ENCODE measurements around the gene RBM25. TPM values are rescaled to one million over a fixed set of nuclear protein-coding genes. Genes with fewer than 3 reads are reported as not detected.

The RBM25 gene
- total RNA-seq, 1 experiment from 2014 or later: 59.7 TPM

DNA sequence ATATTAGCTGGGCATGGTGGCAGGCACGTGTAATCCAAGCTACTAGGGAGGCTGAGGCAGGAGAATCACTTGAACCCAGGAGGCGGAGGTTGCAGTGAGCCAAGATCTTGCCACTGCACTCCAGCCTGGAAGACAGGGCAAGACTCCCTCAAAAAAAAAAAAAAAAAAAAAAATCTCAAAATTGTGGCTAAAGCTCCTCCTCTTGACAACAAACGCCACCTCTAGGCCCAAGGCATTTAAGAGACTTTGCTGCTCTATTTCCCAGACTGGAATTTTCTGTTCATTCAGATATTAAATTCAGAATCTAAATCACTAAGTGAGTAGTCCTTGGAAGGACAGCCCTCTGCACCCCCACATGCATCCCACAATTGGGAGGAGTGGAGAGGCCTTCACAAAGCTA, 32.8 kb upstream of the RBM25 start:
- no peak for ATAC-seq
- POLR2A ChIA-PET: no interaction called here
- in situ Hi-C loops (cut with HindIII; ENCODE audit: low pct_unique_long_range_greater_than_20kb, low sequenced_read_pairs): no loop called here
- no peak overlapping the region; the same call in 1 of the 2 replicates for H3K27ac ChIP-seq (ENCODE audit: low read length)
- CTCF ChIA-PET: no interaction called here
- intact Hi-C loops (cut with micrococcal nuclease; ENCODE audit: unreplicated experiment): no loop called here
- TF ChIP-seq TCF7L2 (IDR thresholded peaks at IDR 0.05; ENCODE audit: low read depth, low read length) (no peak), POLR2AphosphoS5 (IDR thresholded peaks at IDR 0.05; ENCODE audit: low read depth, low read length) (no peak), SIN3A (IDR thresholded peaks at IDR 0.05; ENCODE audit: borderline replicate concordance, insufficient read depth, low read depth, low read length) (no peak)
- TF ChIP-seq, protein P1, sequence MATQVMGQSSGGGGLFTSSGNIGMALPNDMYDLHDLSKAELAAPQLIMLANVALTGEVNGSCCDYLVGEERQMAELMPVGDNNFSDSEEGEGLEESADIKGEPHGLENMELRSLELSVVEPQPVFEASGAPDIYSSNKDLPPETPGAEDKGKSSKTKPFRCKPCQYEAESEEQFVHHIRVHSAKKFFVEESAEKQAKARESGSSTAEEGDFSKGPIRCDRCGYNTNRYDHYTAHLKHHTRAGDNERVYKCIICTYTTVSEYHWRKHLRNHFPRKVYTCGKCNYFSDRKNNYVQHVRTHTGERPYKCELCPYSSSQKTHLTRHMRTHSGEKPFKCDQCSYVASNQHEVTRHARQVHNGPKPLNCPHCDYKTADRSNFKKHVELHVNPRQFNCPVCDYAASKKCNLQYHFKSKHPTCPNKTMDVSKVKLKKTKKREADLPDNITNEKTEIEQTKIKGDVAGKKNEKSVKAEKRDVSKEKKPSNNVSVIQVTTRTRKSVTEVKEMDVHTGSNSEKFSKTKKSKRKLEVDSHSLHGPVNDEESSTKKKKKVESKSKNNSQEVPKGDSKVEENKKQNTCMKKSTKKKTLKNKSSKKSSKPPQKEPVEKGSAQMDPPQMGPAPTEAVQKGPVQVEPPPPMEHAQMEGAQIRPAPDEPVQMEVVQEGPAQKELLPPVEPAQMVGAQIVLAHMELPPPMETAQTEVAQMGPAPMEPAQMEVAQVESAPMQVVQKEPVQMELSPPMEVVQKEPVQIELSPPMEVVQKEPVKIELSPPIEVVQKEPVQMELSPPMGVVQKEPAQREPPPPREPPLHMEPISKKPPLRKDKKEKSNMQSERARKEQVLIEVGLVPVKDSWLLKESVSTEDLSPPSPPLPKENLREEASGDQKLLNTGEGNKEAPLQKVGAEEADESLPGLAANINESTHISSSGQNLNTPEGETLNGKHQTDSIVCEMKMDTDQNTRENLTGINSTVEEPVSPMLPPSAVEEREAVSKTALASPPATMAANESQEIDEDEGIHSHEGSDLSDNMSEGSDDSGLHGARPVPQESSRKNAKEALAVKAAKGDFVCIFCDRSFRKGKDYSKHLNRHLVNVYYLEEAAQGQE (IDR thresholded peaks at IDR 0.05; ENCODE audit: insufficient read depth in 1 of 2, low read depth in 2 of 2, low read length in 1 of 2): no peak
- TF ChIP-seq, protein P2, sequence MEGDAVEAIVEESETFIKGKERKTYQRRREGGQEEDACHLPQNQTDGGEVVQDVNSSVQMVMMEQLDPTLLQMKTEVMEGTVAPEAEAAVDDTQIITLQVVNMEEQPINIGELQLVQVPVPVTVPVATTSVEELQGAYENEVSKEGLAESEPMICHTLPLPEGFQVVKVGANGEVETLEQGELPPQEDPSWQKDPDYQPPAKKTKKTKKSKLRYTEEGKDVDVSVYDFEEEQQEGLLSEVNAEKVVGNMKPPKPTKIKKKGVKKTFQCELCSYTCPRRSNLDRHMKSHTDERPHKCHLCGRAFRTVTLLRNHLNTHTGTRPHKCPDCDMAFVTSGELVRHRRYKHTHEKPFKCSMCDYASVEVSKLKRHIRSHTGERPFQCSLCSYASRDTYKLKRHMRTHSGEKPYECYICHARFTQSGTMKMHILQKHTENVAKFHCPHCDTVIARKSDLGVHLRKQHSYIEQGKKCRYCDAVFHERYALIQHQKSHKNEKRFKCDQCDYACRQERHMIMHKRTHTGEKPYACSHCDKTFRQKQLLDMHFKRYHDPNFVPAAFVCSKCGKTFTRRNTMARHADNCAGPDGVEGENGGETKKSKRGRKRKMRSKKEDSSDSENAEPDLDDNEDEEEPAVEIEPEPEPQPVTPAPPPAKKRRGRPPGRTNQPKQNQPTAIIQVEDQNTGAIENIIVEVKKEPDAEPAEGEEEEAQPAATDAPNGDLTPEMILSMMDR (IDR thresholded peaks at IDR 0.05): no peak
- H3K27me3 ChIP-seq (ENCODE audit: control insufficient read depth, insufficient read depth, low read length): no peaks in the 10 kb centered on the region
- peaks cover 3% of the 10 kb centered on the region for H3K36me3 ChIP-seq (ENCODE audit: control insufficient read depth, insufficient read depth, low read length)
- DNase-seq (ENCODE audit: low read depth, low spot score): no peak
- peaks cover 4% of the 10 kb centered on the region for H3K4me1 ChIP-seq (ENCODE audit: control insufficient read depth, insufficient read depth, low read length)
- no peaks in the 10 kb centered on the region for H3K9me3 ChIP-seq (ENCODE audit: control insufficient read depth, insufficient read depth, low read depth, low read length)
- BruUV-seq (replicated peaks): no TSS peak
- H3K4me3 ChIP-seq (ENCODE audit: low read depth in 2 of 2, low read length in 2 of 2): peak overlapping the region; percentile 65 to 71

DNA sequence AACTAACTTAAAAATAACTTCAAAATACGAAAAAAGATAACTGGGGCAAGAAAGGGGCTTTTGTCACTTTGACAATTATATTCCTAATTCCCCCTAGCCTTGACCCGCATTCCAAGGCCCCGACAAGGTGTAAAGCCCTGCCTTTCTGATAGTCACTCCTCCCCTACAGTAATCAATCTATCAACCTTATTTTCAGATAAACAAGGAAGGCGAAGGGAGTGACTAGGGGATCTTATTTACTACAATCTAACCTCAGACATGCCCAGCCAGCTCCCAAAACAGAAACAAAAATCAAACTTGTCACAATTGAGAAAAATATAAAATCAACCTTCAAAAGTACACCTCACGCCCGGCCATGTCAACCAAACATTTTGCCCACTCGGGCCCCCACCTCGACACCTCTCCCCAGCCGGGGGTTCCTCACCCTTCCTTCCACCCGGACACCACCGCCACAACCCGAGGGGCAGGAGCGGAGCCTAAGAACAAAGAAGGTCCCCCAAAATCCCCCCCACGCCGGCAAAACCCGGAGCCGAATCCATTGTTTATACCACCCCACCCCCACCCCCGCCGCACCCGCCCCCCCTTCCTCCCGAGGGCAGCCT, 32.0 kb upstream of the RBM25 start:
- H3K27ac ChIP-seq (ENCODE audit: low read length): peak overlapping the region; percentile 82
- H3K36me3 ChIP-seq (ENCODE audit: control insufficient read depth, insufficient read depth, low read length): peaks cover 3% of the 10 kb centered on the region
- no peak for TF ChIP-seq TCF7L2 (IDR thresholded peaks at IDR 0.05; ENCODE audit: low read depth, low read length)
- no peak for TF ChIP-seq SIN3A (IDR thresholded peaks at IDR 0.05; ENCODE audit: borderline replicate concordance, insufficient read depth, low read depth, low read length)
- no peak for TF ChIP-seq POLR2AphosphoS5 (IDR thresholded peaks at IDR 0.05; ENCODE audit: low read depth, low read length)
- TF ChIP-seq, protein P1 (IDR thresholded peaks at IDR 0.05; ENCODE audit: insufficient read depth in 1 of 2, low read depth in 2 of 2, low read length in 1 of 2): no peak
- TF ChIP-seq, protein P2 (IDR thresholded peaks at IDR 0.05): no peak
- in situ Hi-C loops (cut with HindIII; ENCODE audit: low pct_unique_long_range_greater_than_20kb, low sequenced_read_pairs) (no loop called here), intact Hi-C loops (cut with micrococcal nuclease; ENCODE audit: unreplicated experiment) (no loop called here)
- H3K27me3 ChIP-seq (ENCODE audit: control insufficient read depth, insufficient read depth, low read length): no peaks in the 10 kb centered on the region
- ChIA-PET CTCF (no interaction called here), POLR2A (interaction anchor here (0.6 to 0.8 kb wide), 3 partner anchors 29 to 33 kb away, joined by 3 read pairs; partner anchors contain the start of gene RBM25)
- DNase-seq (ENCODE audit: low read depth, low spot score) (no peak), ATAC-seq (no peak)
- BruUV-seq (replicated peaks): TSS peak; percentile 88
- peaks cover 4% of the 10 kb centered on the region for H3K4me1 ChIP-seq (ENCODE audit: control insufficient read depth, insufficient read depth, low read length)
- H3K4me3 ChIP-seq (ENCODE audit: low read depth in 2 of 2, low read length in 2 of 2): peak overlapping the region; percentile 65 to 71
- H3K9me3 ChIP-seq (ENCODE audit: control insufficient read depth, insufficient read depth, low read depth, low read length): no peaks in the 10 kb centered on the region
